HepG2 (cell line): ENCODE measurements around the gene RPLP1. TPM values are rescaled to one million over a fixed set of nuclear protein-coding genes. Genes with fewer than 3 reads are reported as not detected.

ENCODE experiments used
- ATAC-seq: fragments of 200-7000 bp; cut with Tn5 transposase; 3 replicates; pipeline ENCODE4 v1.9.1; 2020; ENCODE audit warnings: mild to moderate bottlenecking, moderate library complexity
- BruUV-seq: library from RNA; stranded (reverse); fragments of 400-500 nt; replicated peaks from 2 replicates; lab custom pipeline; 2021; lab: Mats Ljungman, UMichigan
- CTCF ChIA-PET: fragments of 300-600 bp; formaldehyde crosslinking; extraction: SDS; loops from one replicate; lab custom pipeline; 2021; ENCODE audit warnings: low total read pairs, inconsistent platforms, low intra/inter-chr PET ratio; lab: Yijun Ruan, JAX
- POLR2A ChIA-PET: fragments of 350-600 bp; sonication (Branson Sonifier 250); formaldehyde crosslinking; loops from one replicate; lab custom pipeline; 2020; ENCODE audit warnings: antibody characterized with exemption, inconsistent platforms; lab: Yijun Ruan, JAX
- DNase-seq: peaks from one replicate; pipeline ENCODE4 v3.0.0-alpha.2; 2015; ENCODE audit warnings: low spot score
- FAIRE-seq: peaks from 3 replicates; lab custom pipeline; 2011; peaks lifted over from hg19 to GRCh38; lab: Jason Lieb, UNC
- H2AFZ ChIP-seq: one replicate; pipeline ENCODE4 v1.6.1; 2011; ENCODE audit warnings: low read length, inconsistent platforms
- H3K27ac ChIP-seq: fragments of 300-600 bp; 3 replicates; pipeline ENCODE4 v1.8.0; 2011; ENCODE audit warnings: mixed run types, mild to moderate bottlenecking, mixed read lengths, low read length, inconsistent platforms; ENCODE audit not compliant: insufficient read depth; ENCODE audit errors: extremely low read length
- H3K27me3 ChIP-seq, 2 experiments: fragments of 200-600 bp in 1 of 2; 2 replicates in 1 of 2; 3 replicates in 1 of 2; pipeline versions ENCODE4 v1.6.0 to v1.8.0; 2011; ENCODE audit warnings: low read length in 2 of 2, mild to moderate bottlenecking in 2 of 2, moderate library complexity in 2 of 2, inconsistent platforms in 1 of 2; ENCODE audit not compliant: insufficient read depth in 2 of 2, control insufficient read depth in 1 of 2
- H3K36me3 ChIP-seq, 2 experiments: fragments of 200-600 bp in 1 of 2; replicated peaks in 1 of 2; 2 replicates in 1 of 2; 3 replicates in 1 of 2; pipeline versions ENCODE4 v1.5.1 to v1.8.0; 2011; ENCODE audit warnings: low read length in 2 of 2, inconsistent platforms in 1 of 2; ENCODE audit not compliant: insufficient read depth in 2 of 2, control insufficient read depth in 1 of 2
- H3K4me1 ChIP-seq: 2 replicates; pipeline ENCODE4 v1.5.1; 2012; ENCODE audit warnings: low read length, inconsistent platforms; ENCODE audit not compliant: insufficient read depth
- H3K4me2 ChIP-seq: 2 replicates; pipeline ENCODE4 v1.6.0; 2011; ENCODE audit warnings: low read depth, low read length, inconsistent platforms
- H3K4me3 ChIP-seq, 3 experiments: fragments of 200-600 bp in 1 of 3; sonication (generic), shearing (Covaris generic) in 1 of 3; replicated peaks in 1 of 3; 2 replicates each; pipeline ENCODE4 v1.5.1; 2011 to 2016; ENCODE audit warnings: low read length in 3 of 3, inconsistent platforms in 2 of 3, low read depth in 2 of 3, mild to moderate bottlenecking in 2 of 3, control low read depth in 1 of 3, mixed read lengths in 1 of 3; ENCODE audit not compliant: insufficient read depth in 1 of 3
- H3K79me2 ChIP-seq: one replicate; pipeline ENCODE4 v1.6.1; 2011; ENCODE audit warnings: low read length, inconsistent platforms; ENCODE audit not compliant: insufficient read depth
- H3K9ac ChIP-seq: 2 replicates; pipeline ENCODE4 v1.6.0; 2011; ENCODE audit warnings: mild to moderate bottlenecking, low read depth, low read length, inconsistent platforms; ENCODE audit not compliant: insufficient read depth
- H3K9me3 ChIP-seq: 2 replicates; pipeline ENCODE4 v1.5.1; 2012; ENCODE audit warnings: mild to moderate bottlenecking, low read length
- H4K20me1 ChIP-seq: 2 replicates; pipeline ENCODE4 v1.6.0; 2011; ENCODE audit warnings: inconsistent platforms, mild to moderate bottlenecking, low read length, moderate library complexity; ENCODE audit not compliant: insufficient read depth
- ARNTL ChIP-seq: sonication (generic); formaldehyde crosslinking; IDR thresholded peaks from 2 replicates; pipeline ENCODE4 v1.4.0; 2020; ENCODE audit warnings: mild to moderate bottlenecking, missing genetic modification reagents
- EHMT2 ChIP-seq: fragments of 200-600 bp; sonication (generic); IDR thresholded peaks from 2 replicates; pipeline ENCODE4 v1.7.0; 2017; ENCODE audit warnings: antibody characterized with exemption, low read depth, low read length, borderline replicate concordance
- GATAD2A ChIP-seq: IDR thresholded peaks from 2 replicates; pipeline ENCODE4 v1.6.1; 2016
- KLF9 ChIP-seq: IDR thresholded peaks from 2 replicates; pipeline ENCODE4 v1.6.1; 2016; ENCODE audit warnings: low read depth
- MAF1 ChIP-seq: sonication (generic); formaldehyde crosslinking; IDR thresholded peaks from 2 replicates; pipeline ENCODE4 v1.5.0; 2020; ENCODE audit warnings: missing genetic modification reagents, borderline replicate concordance
- SAFB2 ChIP-seq: sonication (generic); formaldehyde crosslinking; IDR thresholded peaks from 2 replicates; pipeline ENCODE4 v1.5.1; 2020; ENCODE audit warnings: missing genetic modification reagents, low read depth, mild to moderate bottlenecking, borderline replicate concordance
- SETDB1 ChIP-seq: sonication (generic); formaldehyde crosslinking; IDR thresholded peaks from 2 replicates; pipeline ENCODE4 v1.5.1; 2020; ENCODE audit warnings: missing genetic modification reagents, mild to moderate bottlenecking, borderline replicate concordance
- TP53 ChIP-seq: sonication (generic); formaldehyde crosslinking; conservative IDR thresholded peaks from 2 replicates; pipeline ENCODE4 v1.4.0; 2020; ENCODE audit warnings: missing genetic modification reagents
- ZNF33B ChIP-seq: sonication (generic); formaldehyde crosslinking; IDR thresholded peaks from 2 replicates; pipeline ENCODE4 v1.5.1; 2020; ENCODE audit warnings: mild to moderate bottlenecking, missing genetic modification reagents
- ZNF430 ChIP-seq: sonication (generic); formaldehyde crosslinking; IDR thresholded peaks from 2 replicates; pipeline ENCODE4 v1.9.0; 2021; ENCODE audit warnings: mild to moderate bottlenecking, missing genetic modification reagents
- ZNF510 ChIP-seq: sonication (generic); formaldehyde crosslinking; IDR thresholded peaks from 2 replicates; pipeline ENCODE4 v1.4.0; 2020; ENCODE audit warnings: low read depth, mild to moderate bottlenecking, missing genetic modification reagents
- ZNF83 ChIP-seq: sonication (generic); formaldehyde crosslinking; IDR thresholded peaks from 2 replicates; pipeline ENCODE4 v1.4.0; 2020; ENCODE audit warnings: missing genetic modification reagents, mild to moderate bottlenecking, borderline replicate concordance
- WGBS: methylation state at CpG from one replicate; pipeline ENCODE4 v1.1.6; 2017; ENCODE audit warnings: low lambda C conversion rate; 5-methylcytosine and 5-hydroxymethylcytosine counted together
- in situ Hi-C: cut with HindIII; loops from 2 replicates; pipeline ENCODE4 v1.10.0; 2017; ENCODE audit warnings: low pct_unique_long_range_greater_than_20kb; ENCODE audit not compliant: extremely low pct_ligation_motif_present
- intact Hi-C: fragments of 100-400 bp; cut with micrococcal nuclease; formaldehyde crosslinking; loops from one replicate; pipeline ENCODE4 v1.10.0; 2022; ENCODE audit not compliant: unreplicated experiment
- polyA plus RNA-seq, 8 experiments: library from polyadenylated mRNA; depleted of rRNA in 3 of 8; stranded (reverse) in 7 of 8; unstranded in 1 of 8; fragments of >200 nt; fragmentation: Illumina TruSeq in 4 of 8; extraction: Trizol in 4 of 8; gene quantifications; 2 replicates each; pipeline versions ENCODE4 v1.2.1 to v1.2.3, GENCODE V29; 2011 to 2016; ENCODE audit warnings: low read depth in 4 of 8, missing spikeins in 1 of 8, mixed read lengths in 1 of 8; ENCODE audit not compliant: insufficient read depth in 1 of 8
- total RNA-seq, 5 experiments: library from RNA; depleted of rRNA; stranded (reverse); fragments of >200 nt; fragmentation: Illumina TruSeq; extraction: Trizol; gene quantifications; 2 replicates each; pipeline ENCODE4 v1.2.3, GENCODE V29; 2016; ENCODE audit warnings: low read depth in 1 of 5
- TF ChIP-seq, protein P1 (sequence below): sonication (generic); formaldehyde crosslinking; IDR thresholded peaks from 2 replicates; pipeline ENCODE4 v1.4.0; 2020; ENCODE audit warnings: missing genetic modification reagents
- TF ChIP-seq, protein P2 (sequence below): sonication (generic); formaldehyde crosslinking; IDR thresholded peaks from 2 replicates; pipeline ENCODE4 v1.9.0; 2022; ENCODE audit warnings: missing genetic modification reagents, mild to moderate bottlenecking, borderline replicate concordance
- TF ChIP-seq, protein P3 (sequence below): sonication (generic); formaldehyde crosslinking; IDR thresholded peaks from 2 replicates; pipeline ENCODE4 v1.4.0; 2020; ENCODE audit warnings: missing genetic modification reagents

RPLP1 gene
- total and polyA plus RNA-seq, 2 of the 13 experiments (the other 11 are each of a cell fraction or from before 2014, with no cell fraction given): 817 to 929 TPM

DNA sequence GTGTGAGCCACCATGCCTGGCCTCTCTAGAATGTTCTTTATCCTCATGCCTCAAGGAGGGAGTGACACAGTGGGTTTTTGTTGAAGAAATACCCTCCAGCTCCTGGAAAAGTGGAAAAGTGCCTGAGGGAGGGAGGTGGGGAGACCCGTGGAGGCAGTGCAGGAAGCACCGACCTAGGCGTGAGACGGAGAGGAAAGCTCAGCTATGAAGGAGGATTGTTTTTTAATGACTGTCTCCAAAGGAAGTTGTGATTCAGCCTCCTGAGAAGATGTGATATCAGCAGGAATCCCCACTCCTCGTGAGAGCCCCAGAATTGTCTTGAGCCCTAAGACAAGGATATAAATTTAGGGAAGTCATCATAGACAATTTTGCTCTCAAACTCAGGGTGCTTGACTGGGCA, 21.7 kb downstream of the RPLP1 start:
- no peak for ATAC-seq

More for the DNA sequence above, 21.7 kb downstream of the RPLP1 start:
- POLR2A ChIA-PET: no interaction called here
- no TSS peak for BruUV-seq
- TF ChIP-seq ZNF430 (no peak), ZNF33B (CRISPR knock-in tag) (no peak), MAF1 (CRISPR knock-in tag) (no peak), SAFB2 (no peak), ZNF83 (CRISPR knock-in tag) (no peak), GATAD2A (CRISPR knock-in tag) (no peak), SETDB1 (CRISPR knock-in tag) (no peak), KLF9 (no peak), ZNF510 (no peak), ARNTL (CRISPR knock-in tag) (no peak), TP53 (no peak), EHMT2 (no peak)
- TF ChIP-seq, protein P1, sequence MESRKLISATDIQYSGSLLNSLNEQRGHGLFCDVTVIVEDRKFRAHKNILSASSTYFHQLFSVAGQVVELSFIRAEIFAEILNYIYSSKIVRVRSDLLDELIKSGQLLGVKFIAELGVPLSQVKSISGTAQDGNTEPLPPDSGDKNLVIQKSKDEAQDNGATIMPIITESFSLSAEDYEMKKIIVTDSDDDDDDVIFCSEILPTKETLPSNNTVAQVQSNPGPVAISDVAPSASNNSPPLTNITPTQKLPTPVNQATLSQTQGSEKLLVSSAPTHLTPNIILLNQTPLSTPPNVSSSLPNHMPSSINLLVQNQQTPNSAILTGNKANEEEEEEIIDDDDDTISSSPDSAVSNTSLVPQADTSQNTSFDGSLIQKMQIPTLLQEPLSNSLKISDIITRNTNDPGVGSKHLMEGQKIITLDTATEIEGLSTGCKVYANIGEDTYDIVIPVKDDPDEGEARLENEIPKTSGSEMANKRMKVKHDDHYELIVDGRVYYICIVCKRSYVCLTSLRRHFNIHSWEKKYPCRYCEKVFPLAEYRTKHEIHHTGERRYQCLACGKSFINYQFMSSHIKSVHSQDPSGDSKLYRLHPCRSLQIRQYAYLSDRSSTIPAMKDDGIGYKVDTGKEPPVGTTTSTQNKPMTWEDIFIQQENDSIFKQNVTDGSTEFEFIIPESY (CRISPR knock-in tag): no peak
- TF ChIP-seq, protein P2, sequence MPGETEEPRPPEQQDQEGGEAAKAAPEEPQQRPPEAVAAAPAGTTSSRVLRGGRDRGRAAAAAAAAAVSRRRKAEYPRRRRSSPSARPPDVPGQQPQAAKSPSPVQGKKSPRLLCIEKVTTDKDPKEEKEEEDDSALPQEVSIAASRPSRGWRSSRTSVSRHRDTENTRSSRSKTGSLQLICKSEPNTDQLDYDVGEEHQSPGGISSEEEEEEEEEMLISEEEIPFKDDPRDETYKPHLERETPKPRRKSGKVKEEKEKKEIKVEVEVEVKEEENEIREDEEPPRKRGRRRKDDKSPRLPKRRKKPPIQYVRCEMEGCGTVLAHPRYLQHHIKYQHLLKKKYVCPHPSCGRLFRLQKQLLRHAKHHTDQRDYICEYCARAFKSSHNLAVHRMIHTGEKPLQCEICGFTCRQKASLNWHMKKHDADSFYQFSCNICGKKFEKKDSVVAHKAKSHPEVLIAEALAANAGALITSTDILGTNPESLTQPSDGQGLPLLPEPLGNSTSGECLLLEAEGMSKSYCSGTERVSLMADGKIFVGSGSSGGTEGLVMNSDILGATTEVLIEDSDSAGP (CRISPR knock-in tag): no peak
- TF ChIP-seq, protein P3, sequence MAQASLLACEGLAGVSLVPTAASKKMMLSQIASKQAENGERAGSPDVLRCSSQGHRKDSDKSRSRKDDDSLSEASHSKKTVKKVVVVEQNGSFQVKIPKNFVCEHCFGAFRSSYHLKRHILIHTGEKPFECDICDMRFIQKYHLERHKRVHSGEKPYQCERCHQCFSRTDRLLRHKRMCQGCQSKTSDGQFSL: no peak
- intact Hi-C loops: no loop called here
- H3K79me2 ChIP-seq: no peaks in the 10 kb centered on the region
- DNase-seq: no peak
- no peak overlapping the region for H3K27ac ChIP-seq
- no peak overlapping the region for H3K4me2 ChIP-seq
- peaks cover 2 to 45% of the 10 kb centered on the region in 2 experiments for H3K27me3 ChIP-seq
- CTCF ChIA-PET: no interaction called here
- no peak overlapping the region for H3K4me3 ChIP-seq
- H3K36me3 ChIP-seq: no peaks in the 10 kb centered on the region
- H4K20me1 ChIP-seq: no peaks in the 10 kb centered on the region; the same call in 1 of the 2 replicates
- H3K9me3 ChIP-seq: no peaks in the 10 kb centered on the region
- no peak overlapping the region for H3K9ac ChIP-seq
- H2AFZ ChIP-seq: no peak overlapping the region
- 9% methylated on average over 5 of the region's 5 CpGs for WGBS
- in situ Hi-C loops: loop anchor here (10.0 to 25.0 kb wide), 3 partner anchors 613 to 881 kb away; partner anchors contain the start of genes ANP32A and TLE3
- no peak for FAIRE-seq
- no peaks in the 10 kb centered on the region for H3K4me1 ChIP-seq
